ENCODE results near the gene SULT1A2.

The SULT1A2 gene

GRCh38 chr16:28587386-28587785 lies 9.5 kb downstream of the SULT1A2 start:
- no peak for TF ChIP-seq CTCF (IDR thresholded peaks at IDR 0.05; ENCODE audit: control insufficient read depth, extremely low read depth, insufficient read depth)
- DNase-seq (ENCODE audit: low read depth): no peak
- H3K4me3 ChIP-seq (ENCODE audit: low read depth, low read length): no peak overlapping the region

- no peak for DNase-seq (ENCODE audit: low read depth)
- H3K4me3 ChIP-seq (ENCODE audit: low read depth, low read length): no peak overlapping the region
- no peak for TF ChIP-seq CTCF (IDR thresholded peaks at IDR 0.05; ENCODE audit: control insufficient read depth, extremely low read depth, insufficient read depth)
Measured at GRCh38 chr16:28586466-28586865, 10.4 kb downstream of the SULT1A2 start.

- no peak overlapping the region for H3K4me3 ChIP-seq (ENCODE audit: low read depth, low read length)
- no peak for TF ChIP-seq CTCF (IDR thresholded peaks at IDR 0.05; ENCODE audit: control insufficient read depth, extremely low read depth, insufficient read depth)
- no peak for DNase-seq (ENCODE audit: low read depth)
Measured at GRCh38 chr16:28585674-28586073, 11.2 kb downstream of the SULT1A2 start.

- no peak for DNase-seq (ENCODE audit: low read depth)
- TF ChIP-seq CTCF (IDR thresholded peaks at IDR 0.05; ENCODE audit: control insufficient read depth, extremely low read depth, insufficient read depth): no peak
- no peak overlapping the region for H3K4me3 ChIP-seq (ENCODE audit: low read depth, low read length)
Measured at GRCh38 chr16:28580726-28581315, 16.0 kb downstream of the SULT1A2 start.

- DNase-seq (ENCODE audit: low read depth): no peak
- no peak overlapping the region for H3K4me3 ChIP-seq (ENCODE audit: low read depth, low read length)
- no peak for TF ChIP-seq CTCF (IDR thresholded peaks at IDR 0.05; ENCODE audit: control insufficient read depth, extremely low read depth, insufficient read depth)
Measured at GRCh38 chr16:28575446-28576109, 21.3 kb downstream of the SULT1A2 start.

GRCh38 chr16:28574925-28575324 lies 21.9 kb downstream of the SULT1A2 start:
- H3K4me3 ChIP-seq (ENCODE audit: low read depth, low read length): no peak overlapping the region
- no peak for TF ChIP-seq CTCF (IDR thresholded peaks at IDR 0.05; ENCODE audit: control insufficient read depth, extremely low read depth, insufficient read depth)
- no peak for DNase-seq (ENCODE audit: low read depth)
